ENCODE measurements around the gene RAP1B.

- no peak for TF ChIP-seq CTCF (IDR thresholded peaks at IDR 0.05; ENCODE audit: low read length)
- no peak for TF ChIP-seq EZH2 (optimal IDR thresholded peaks at IDR 0.05; ENCODE audit: low read depth, low read length)
- TF ChIP-seq EZH2phosphoT487 (IDR thresholded peaks at IDR 0.05; ENCODE audit: low read length) = no peak
Measured at GRCh38 chr12:68614105-68614679, 3.5 kb downstream of the RAP1B start.

Data from MM.1S (cell line).